HepG2 (cell line): ENCODE data around the gene VMO1. TPM values are rescaled to one million over a fixed set of nuclear protein-coding genes. Genes with fewer than 3 reads are reported as not detected.
A peak's percentile ranks its signal among the peaks of the same experiment; 100 is the strongest.

Experiments used
- CBX5 ChIP-seq: sonication (generic); formaldehyde crosslinking; IDR thresholded peaks from 2 replicates; pipeline ENCODE4 v1.4.0; 2020; ENCODE audit warnings: missing genetic modification reagents, borderline replicate concordance
- CENPT ChIP-seq: sonication (generic); formaldehyde crosslinking; IDR thresholded peaks from 2 replicates; pipeline ENCODE4 v1.8.0; 2022; ENCODE audit warnings: low read depth, mild to moderate bottlenecking, moderate library complexity, missing genetic modification reagents
- CHCHD3 ChIP-seq: sonication (generic); formaldehyde crosslinking; IDR thresholded peaks from 2 replicates; pipeline ENCODE4 v1.8.0; 2022; ENCODE audit warnings: mild to moderate bottlenecking, missing genetic modification reagents, moderate library complexity
- NPAS2 ChIP-seq: sonication (generic); formaldehyde crosslinking; IDR thresholded peaks from 2 replicates; pipeline ENCODE4 v1.8.0; 2022; ENCODE audit warnings: mild to moderate bottlenecking, missing genetic modification reagents, borderline replicate concordance
- SAFB2 ChIP-seq: sonication (generic); formaldehyde crosslinking; IDR thresholded peaks from 2 replicates; pipeline ENCODE4 v1.5.1; 2020; ENCODE audit warnings: missing genetic modification reagents, low read depth, mild to moderate bottlenecking, borderline replicate concordance
- TEAD3 ChIP-seq: optimal IDR thresholded peaks from 2 replicates; pipeline ENCODE3; 2016; ENCODE audit warnings: borderline replicate concordance
- ZKSCAN5 ChIP-seq: sonication (generic); formaldehyde crosslinking; IDR thresholded peaks from 2 replicates; pipeline ENCODE4 v1.5.1; 2020; ENCODE audit warnings: mild to moderate bottlenecking, missing genetic modification reagents
- ZNF121 ChIP-seq: sonication (generic); formaldehyde crosslinking; IDR thresholded peaks from 2 replicates; pipeline ENCODE4 v1.5.0; 2020; ENCODE audit warnings: mild to moderate bottlenecking, missing genetic modification reagents
- ZNF234 ChIP-seq: sonication (generic); formaldehyde crosslinking; conservative IDR thresholded peaks from 2 replicates; pipeline ENCODE4 v1.5.1; 2020; ENCODE audit warnings: mild to moderate bottlenecking, missing genetic modification reagents
- ZNF354B ChIP-seq: sonication (generic); formaldehyde crosslinking; IDR thresholded peaks from 2 replicates; pipeline ENCODE4 v1.8.0; 2022; ENCODE audit warnings: mild to moderate bottlenecking, missing genetic modification reagents
- ZNF432 ChIP-seq: sonication (generic); formaldehyde crosslinking; IDR thresholded peaks from 2 replicates; pipeline ENCODE4 v1.5.0; 2020; ENCODE audit warnings: missing genetic modification reagents, mild to moderate bottlenecking, borderline replicate concordance
- ZSCAN20 ChIP-seq: sonication (generic); formaldehyde crosslinking; IDR thresholded peaks from 2 replicates; pipeline ENCODE4 v1.4.0; 2020; ENCODE audit warnings: missing genetic modification reagents, mild to moderate bottlenecking, borderline replicate concordance
- polyA plus RNA-seq, 8 experiments: library from polyadenylated mRNA; depleted of rRNA in 3 of 8; stranded (reverse) in 7 of 8; unstranded in 1 of 8; fragments of >200 nt; fragmentation: Illumina TruSeq in 4 of 8; extraction: Trizol in 4 of 8; gene quantifications; 2 replicates each; pipeline versions ENCODE4 v1.2.1 to v1.2.3, GENCODE V29; 2011 to 2016; ENCODE audit warnings: low read depth in 4 of 8, missing spikeins in 1 of 8, mixed read lengths in 1 of 8; ENCODE audit not compliant: insufficient read depth in 1 of 8
- total RNA-seq, 5 experiments: library from RNA; depleted of rRNA; stranded (reverse); fragments of >200 nt; fragmentation: Illumina TruSeq; extraction: Trizol; gene quantifications; 2 replicates each; pipeline ENCODE4 v1.2.3, GENCODE V29; 2016; ENCODE audit warnings: low read depth in 1 of 5
- TF ChIP-seq, protein P1 (sequence below): sonication (generic); formaldehyde crosslinking; IDR thresholded peaks from 2 replicates; pipeline ENCODE4 v1.4.0; 2020; ENCODE audit warnings: missing genetic modification reagents
- TF ChIP-seq, protein P2 (sequence below): sonication (generic); formaldehyde crosslinking; IDR thresholded peaks from 2 replicates; pipeline ENCODE4 v1.5.0; 2020; ENCODE audit warnings: missing genetic modification reagents
- TF ChIP-seq, protein P3 (sequence below): sonication (generic); formaldehyde crosslinking; IDR thresholded peaks from 2 replicates; pipeline ENCODE4 v1.8.1; 2023; ENCODE audit warnings: mild to moderate bottlenecking, missing genetic modification reagents
- TF ChIP-seq, protein P4 (sequence below): sonication (generic); formaldehyde crosslinking; IDR thresholded peaks from 2 replicates; pipeline ENCODE4 v1.8.1; 2022; ENCODE audit warnings: low read depth, mild to moderate bottlenecking, missing genetic modification reagents

VMO1 gene
- total and polyA plus RNA-seq, 2 of the 13 experiments (the other 11 are each of a cell fraction or from before 2014, with no cell fraction given): not detected

DNA sequence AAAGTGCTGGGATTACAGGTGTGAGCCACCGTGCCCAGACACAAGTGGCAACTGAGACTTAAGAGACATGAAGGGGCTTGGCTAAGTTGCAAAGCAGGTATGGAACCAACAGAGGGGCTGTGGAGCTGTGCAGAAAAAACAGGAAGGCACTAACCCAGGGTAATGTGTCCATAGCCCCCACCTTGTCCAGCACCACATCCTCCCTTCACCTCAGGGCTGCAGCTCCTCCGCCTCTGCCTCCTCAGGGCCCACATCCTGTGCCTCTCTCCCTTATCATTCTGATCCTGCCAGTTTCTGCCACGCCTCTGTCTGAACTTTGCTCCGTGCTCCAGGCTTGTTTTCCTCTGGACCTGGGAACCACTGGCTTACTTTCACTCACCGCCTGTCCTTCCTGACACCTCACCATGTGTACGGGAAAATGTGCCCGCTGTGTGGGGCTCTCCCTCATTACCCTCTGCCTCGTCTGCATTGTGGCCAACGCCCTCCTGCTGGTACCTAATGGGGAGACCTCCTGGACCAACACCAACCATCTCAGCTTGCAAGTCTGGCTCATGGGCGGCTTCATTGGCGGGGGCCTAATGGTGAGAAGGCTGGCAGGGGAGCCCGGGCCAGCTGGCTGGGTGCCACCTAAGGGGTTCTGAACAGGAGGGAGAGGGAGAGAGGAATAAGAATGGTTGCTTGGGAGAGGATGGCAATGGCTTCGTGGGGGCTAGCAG is 14.5 kb downstream of the VMO1 start, which contains the start of gene TM4SF5 (continued):
- TF ChIP-seq, protein P1, sequence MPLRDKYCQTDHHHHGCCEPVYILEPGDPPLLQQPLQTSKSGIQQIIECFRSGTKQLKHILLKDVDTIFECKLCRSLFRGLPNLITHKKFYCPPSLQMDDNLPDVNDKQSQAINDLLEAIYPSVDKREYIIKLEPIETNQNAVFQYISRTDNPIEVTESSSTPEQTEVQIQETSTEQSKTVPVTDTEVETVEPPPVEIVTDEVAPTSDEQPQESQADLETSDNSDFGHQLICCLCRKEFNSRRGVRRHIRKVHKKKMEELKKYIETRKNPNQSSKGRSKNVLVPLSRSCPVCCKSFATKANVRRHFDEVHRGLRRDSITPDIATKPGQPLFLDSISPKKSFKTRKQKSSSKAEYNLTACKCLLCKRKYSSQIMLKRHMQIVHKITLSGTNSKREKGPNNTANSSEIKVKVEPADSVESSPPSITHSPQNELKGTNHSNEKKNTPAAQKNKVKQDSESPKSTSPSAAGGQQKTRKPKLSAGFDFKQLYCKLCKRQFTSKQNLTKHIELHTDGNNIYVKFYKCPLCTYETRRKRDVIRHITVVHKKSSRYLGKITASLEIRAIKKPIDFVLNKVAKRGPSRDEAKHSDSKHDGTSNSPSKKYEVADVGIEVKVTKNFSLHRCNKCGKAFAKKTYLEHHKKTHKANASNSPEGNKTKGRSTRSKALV (CRISPR knock-in tag): peak; percentile 64
- TF ChIP-seq ZNF234 (0 out of 2 replicates have a peak, but pooled peaks have one; percentile 36), CHCHD3 (CRISPR knock-in tag) (no peak), SAFB2 (CRISPR knock-in tag) (peak; percentile 65; the same call in 1 of the 2 replicates), ZNF121 (CRISPR knock-in tag) (peak; percentile 55; the same call in 1 of the 2 replicates), CENPT (CRISPR knock-in tag) (no peak), CBX5 (CRISPR knock-in tag) (peak; percentile 64; the same call in 1 of the 2 replicates), ZNF354B (CRISPR knock-in tag) (0 out of 2 replicates have a peak, but pooled peaks have one; percentile 28), ZNF432 (no peak), NPAS2 (CRISPR knock-in tag) (no peak), ZKSCAN5 (no peak), TEAD3 (CRISPR knock-in tag) (peak; percentile 55), ZSCAN20 (CRISPR knock-in tag) (0 out of 2 replicates have a peak, but pooled peaks have one; percentile 30)
- TF ChIP-seq, protein P2, sequence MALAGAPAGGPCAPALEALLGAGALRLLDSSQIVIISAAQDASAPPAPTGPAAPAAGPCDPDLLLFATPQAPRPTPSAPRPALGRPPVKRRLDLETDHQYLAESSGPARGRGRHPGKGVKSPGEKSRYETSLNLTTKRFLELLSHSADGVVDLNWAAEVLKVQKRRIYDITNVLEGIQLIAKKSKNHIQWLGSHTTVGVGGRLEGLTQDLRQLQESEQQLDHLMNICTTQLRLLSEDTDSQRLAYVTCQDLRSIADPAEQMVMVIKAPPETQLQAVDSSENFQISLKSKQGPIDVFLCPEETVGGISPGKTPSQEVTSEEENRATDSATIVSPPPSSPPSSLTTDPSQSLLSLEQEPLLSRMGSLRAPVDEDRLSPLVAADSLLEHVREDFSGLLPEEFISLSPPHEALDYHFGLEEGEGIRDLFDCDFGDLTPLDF (CRISPR knock-in tag): peak; percentile 46; the same call in 1 of the 2 replicates
- TF ChIP-seq, protein P3, sequence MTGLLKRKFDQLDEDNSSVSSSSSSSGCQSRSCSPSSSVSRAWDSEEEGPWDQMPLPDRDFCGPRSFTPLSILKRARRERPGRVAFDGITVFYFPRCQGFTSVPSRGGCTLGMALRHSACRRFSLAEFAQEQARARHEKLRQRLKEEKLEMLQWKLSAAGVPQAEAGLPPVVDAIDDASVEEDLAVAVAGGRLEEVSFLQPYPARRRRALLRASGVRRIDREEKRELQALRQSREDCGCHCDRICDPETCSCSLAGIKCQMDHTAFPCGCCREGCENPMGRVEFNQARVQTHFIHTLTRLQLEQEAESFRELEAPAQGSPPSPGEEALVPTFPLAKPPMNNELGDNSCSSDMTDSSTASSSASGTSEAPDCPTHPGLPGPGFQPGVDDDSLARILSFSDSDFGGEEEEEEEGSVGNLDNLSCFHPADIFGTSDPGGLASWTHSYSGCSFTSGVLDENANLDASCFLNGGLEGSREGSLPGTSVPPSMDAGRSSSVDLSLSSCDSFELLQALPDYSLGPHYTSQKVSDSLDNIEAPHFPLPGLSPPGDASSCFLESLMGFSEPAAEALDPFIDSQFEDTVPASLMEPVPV: peak; percentile 95
- TF ChIP-seq, protein P4, sequence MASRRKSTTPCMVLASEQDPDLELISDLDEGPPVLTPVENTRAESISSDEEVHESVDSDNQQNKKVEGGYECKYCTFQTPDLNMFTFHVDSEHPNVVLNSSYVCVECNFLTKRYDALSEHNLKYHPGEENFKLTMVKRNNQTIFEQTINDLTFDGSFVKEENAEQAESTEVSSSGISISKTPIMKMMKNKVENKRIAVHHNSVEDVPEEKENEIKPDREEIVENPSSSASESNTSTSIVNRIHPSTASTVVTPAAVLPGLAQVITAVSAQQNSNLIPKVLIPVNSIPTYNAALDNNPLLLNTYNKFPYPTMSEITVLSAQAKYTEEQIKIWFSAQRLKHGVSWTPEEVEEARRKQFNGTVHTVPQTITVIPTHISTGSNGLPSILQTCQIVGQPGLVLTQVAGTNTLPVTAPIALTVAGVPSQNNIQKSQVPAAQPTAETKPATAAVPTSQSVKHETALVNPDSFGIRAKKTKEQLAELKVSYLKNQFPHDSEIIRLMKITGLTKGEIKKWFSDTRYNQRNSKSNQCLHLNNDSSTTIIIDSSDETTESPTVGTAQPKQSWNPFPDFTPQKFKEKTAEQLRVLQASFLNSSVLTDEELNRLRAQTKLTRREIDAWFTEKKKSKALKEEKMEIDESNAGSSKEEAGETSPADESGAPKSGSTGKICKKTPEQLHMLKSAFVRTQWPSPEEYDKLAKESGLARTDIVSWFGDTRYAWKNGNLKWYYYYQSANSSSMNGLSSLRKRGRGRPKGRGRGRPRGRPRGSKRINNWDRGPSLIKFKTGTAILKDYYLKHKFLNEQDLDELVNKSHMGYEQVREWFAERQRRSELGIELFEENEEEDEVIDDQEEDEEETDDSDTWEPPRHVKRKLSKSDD (CRISPR knock-in tag): peak; percentile 42; the same call in 1 of the 2 replicates
